ENCODE data around the gene CNPY2. TPM values are rescaled to one million over a fixed set of nuclear protein-coding genes. Genes with fewer than 3 reads are reported as not detected.
A peak's percentile ranks its signal among the peaks of the same experiment; 100 is the strongest.

Gene CNPY2
- total and polyA plus RNA-seq, 2 of the 13 experiments (the other 11 are each of a cell fraction or from before 2014, with no cell fraction given) = 285 to 356 TPM

DNA sequence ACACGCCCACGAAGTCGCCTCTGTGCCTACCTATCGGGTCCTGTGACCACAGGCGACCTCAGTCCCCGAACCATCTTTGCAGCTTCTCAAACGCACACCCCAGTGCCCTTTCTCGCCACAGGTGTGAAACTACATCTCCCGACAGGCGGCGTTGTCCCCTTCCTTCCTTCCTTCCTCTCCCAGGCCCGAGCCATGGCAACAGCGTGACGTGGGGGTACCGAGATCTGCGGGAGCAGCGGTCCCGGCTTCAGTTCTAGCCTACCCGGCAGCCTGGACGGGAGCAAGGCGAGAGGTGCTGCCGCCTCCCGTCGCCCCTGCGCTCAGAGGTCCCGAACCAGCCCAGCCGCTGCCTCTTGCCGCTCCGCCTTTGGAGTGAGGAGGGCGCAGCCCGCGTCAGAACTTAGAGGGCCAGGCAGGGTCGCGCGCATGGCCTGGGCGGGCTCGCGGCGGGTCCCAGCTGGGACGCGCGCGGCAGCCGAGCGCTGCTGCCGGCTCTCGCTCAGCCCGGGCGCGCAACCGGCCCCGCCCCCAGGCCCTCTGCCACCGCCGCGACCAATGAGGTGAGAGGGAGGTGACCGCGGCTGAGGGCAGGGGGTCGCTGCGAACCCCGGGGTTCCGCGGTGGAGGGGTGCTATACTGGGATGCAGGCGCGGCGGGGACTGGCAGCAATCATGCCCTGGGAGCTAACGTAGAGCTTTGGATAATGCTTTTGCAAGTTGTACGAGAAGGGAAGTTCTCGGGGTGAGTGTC lies 48.9 kb downstream of the CNPY2 start, which contains the start of gene COQ10A (continued):
- TF ChIP-seq ZNF570 (CRISPR knock-in tag; IDR thresholded peaks at IDR 0.05; ENCODE audit: borderline replicate concordance) = no peak
- no peak for TF ChIP-seq SOX13 (IDR thresholded peaks at IDR 0.05)
- peak in 1 of 2 experiments; percentile 9; a peak in 1 of 4 replicates for TF ChIP-seq SOX13 (CRISPR knock-in tag; conservative IDR thresholded peaks at IDR 0.05 in 1 of 2, IDR thresholded peaks at IDR 0.05 in 1 of 2)
- TF ChIP-seq GABPA (IDR thresholded peaks at IDR 0.05; ENCODE audit: low read depth, low read length) = peak; percentile 77
- TF ChIP-seq GABPA (CRISPR knock-in tag; IDR thresholded peaks at IDR 0.05; ENCODE audit: low read depth) = peak; percentile 93
- TF ChIP-seq ZC3H13 (CRISPR knock-in tag; IDR thresholded peaks at IDR 0.05) = 0 out of 2 replicates have a peak, but pooled peaks have one; percentile 33
- no peak for TF ChIP-seq NONO (IDR thresholded peaks at IDR 0.05)
- peak; percentile 27; the same call in 1 of the 2 replicates for TF ChIP-seq NONO (CRISPR knock-in tag; conservative IDR thresholded peaks at IDR 0.05)
- no peak for TF ChIP-seq HDAC6 (IDR thresholded peaks at IDR 0.05; ENCODE audit: low read depth, low read length)
- TF ChIP-seq RBAK (CRISPR knock-in tag; IDR thresholded peaks at IDR 0.05) = no peak
- no peak for TF ChIP-seq HNF4A (CRISPR knock-in tag; IDR thresholded peaks at IDR 0.05)
- TF ChIP-seq ARID4A (CRISPR knock-in tag; IDR thresholded peaks at IDR 0.05; ENCODE audit: borderline replicate concordance) = peak; percentile 94
- TF ChIP-seq PRDM10 (CRISPR knock-in tag; IDR thresholded peaks at IDR 0.05; ENCODE audit: low read depth) = peak; percentile 75; the same call in 1 of the 2 replicates
- TF ChIP-seq KAT7 (CRISPR knock-in tag; IDR thresholded peaks at IDR 0.05; ENCODE audit: borderline replicate concordance) = peak; percentile 35; the same call in 1 of the 2 replicates
- peak; percentile 90 for TF ChIP-seq ZFY (CRISPR knock-in tag; IDR thresholded peaks at IDR 0.05)

Measured in HepG2 (cell line).